CD4-positive, alpha-beta T cell treated with Interleukin-12 subunit alpha and Interleukin-12 subunit beta, for 1 hour (primary cell): ENCODE measurements around the gene KCTD14.
"Not testable (repeated sequence)": the region's sequence is repeated elsewhere in the genome, so short reads cannot be mapped to it uniquely, and the experiment has no call there.

Experiments
- DNase-seq: peaks from one replicate; pipeline ENCODE4 v3.0.0-alpha.2; 2020

Gene KCTD14, protein sequence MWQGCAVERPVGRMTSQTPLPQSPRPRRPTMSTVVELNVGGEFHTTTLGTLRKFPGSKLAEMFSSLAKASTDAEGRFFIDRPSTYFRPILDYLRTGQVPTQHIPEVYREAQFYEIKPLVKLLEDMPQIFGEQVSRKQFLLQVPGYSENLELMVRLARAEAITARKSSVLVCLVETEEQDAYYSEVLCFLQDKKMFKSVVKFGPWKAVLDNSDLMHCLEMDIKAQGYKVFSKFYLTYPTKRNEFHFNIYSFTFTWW

DNA sequence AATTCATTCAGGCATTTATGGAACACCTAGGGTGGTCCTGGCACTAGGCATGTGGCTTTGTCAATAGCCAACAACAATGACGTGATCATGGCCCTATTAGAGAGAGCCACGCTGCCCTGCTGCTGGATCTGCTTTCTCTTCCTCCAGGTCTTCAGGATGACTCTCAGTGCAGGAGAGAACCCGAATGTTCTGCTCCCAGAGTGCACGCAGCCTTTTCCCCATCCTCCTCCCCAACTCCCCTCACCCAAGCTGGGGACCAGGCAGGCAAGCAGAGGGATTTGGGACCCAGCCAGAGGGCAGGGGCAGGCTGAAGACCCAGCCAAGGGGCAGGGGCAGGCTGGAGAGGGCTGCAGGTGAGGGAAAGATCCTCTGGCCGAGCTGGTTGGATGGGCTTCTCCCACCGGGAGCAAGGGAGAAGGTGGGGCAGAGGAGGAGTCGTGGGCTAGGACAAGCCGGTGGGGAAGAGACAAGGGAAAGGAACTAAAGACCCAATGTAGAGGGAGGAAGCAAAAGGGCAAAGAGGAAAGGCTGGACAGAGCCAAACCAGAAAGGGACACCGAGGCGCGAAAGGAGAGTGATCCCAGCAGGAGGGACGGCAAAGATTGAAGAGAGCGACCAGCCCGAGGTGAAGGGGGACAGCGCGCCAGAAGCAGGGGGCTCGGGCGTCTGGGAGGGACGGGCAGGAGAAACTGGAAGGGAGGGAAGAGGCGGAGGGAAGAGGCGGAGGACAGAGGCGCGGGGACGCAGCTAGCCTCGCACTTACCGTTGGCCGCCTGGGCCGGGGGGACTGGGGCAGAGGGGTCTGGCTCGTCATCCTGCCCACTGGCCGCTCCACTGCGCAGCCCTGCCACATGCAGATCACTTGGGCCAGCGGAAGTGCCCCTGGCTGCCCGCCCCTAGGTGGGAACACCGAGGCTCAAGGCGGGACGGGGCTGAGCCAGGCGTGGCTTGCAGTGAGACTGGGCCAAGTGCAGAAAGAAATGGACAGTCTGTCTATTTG lies at the start of gene KCTD14:
Gene KCTD14 (minus strand): TSS at position 880 of the 1,000 bp plus-strand sequence. CDS start 27 bp downstream, at position 853.
- DNase-seq: no peak

DNA sequence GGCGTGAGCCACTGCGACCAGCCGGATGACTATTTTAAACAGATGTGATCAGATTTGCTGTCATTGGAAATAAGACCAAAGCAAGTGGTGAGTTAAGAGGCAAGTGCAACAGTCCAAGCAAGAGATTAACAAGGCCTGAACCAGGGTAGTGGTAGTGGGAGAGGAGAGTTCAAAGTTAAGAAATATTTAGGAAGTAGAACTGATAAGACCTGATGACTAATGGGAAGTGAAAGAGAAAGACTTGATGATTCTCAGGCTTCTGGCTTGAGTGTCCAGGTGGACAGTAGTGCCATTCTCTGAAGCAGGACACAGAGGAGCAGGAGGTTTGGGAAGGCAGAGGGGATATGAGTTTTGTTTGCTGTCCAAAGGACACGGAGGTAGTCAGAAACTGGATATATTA lies 49.4 kb upstream of the KCTD14 start:
- DNase-seq: no peak

- DNase-seq: no peak
Observed at GRCh38 chr11:78071717-78072116, 48.6 kb upstream of the KCTD14 start.

GRCh38 chr11:78070621-78071020 lies 47.5 kb upstream of the KCTD14 start:
- DNase-seq: no peak

DNA sequence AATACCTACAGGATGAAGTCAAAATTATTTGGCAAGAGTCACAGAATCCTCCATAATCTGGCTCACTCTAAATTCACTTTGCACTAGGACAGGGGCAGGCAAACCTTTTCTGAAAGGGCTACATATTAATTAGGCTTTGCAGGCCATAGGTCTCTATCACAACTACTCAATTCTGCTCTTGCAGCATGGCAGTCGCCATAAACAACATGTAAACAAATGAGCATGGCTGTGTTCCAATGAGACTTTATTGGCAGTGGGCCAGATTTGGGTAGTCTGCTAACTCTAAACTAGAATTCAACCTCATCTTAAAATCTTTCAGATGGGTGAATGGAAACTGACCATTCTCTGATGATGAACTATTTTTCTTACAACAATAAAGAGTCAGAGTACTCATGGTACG lies 46.4 kb upstream of the KCTD14 start:
- DNase-seq: no peak

DNA sequence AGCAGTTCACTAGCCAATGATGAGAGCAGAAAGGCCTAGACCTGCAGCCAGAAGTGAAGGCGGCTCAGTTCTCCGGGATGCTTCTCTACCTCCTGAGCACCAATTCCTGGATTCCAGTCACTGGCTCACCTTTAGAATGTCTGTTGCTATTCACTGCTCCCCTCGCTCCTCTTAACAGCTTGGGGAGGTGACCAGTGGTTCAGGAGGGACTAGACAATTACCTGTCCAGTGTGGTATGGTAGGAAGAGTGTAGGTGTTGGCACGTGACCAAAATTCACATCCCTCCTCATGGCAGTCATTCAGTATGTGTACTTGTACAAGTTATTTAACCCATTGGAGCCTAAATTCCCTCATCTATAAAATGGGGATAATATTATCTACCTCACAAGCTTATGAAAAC lies 44.6 kb upstream of the KCTD14 start:
- DNase-seq: no peak

DNA sequence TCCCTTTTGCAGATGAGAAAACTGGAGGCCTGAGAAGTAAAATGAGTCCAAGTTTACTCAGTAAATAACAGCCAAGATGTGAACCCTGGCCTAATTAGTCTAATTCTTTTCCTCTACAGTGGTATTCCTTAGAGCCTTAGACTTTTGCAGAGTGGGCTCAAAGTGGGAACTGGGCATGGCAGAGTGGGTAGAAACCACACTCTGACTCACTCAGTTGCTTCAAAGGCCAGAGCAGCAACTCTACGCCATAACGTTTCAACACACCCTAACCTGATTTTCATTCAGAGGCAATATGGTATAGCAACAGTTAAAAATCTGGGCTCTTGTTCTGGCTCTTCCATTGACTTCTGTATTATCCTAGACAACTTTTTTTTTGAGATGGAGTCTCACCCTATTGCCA lies 43.4 kb upstream of the KCTD14 start:
- no peak for DNase-seq

DNA sequence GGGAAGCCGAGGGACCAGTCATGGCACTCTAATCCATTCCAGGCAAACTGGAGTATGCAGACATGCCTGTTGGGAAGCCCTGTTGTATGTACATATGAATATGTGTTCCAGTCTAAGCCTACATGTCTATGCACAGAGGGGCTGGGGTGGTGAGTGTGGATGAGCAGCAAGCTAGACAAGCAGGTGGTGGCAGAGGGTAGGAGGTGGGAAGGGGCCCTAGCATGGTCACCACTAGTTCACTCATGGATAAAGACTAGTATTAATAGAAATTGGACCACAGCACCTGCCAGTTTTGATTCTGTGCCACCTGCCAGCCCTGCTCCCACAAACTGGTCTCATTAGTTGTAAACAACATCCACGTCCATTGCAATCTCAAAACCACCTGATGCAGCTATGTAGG lies 42.1 kb upstream of the KCTD14 start:
- DNase-seq: no peak

DNA sequence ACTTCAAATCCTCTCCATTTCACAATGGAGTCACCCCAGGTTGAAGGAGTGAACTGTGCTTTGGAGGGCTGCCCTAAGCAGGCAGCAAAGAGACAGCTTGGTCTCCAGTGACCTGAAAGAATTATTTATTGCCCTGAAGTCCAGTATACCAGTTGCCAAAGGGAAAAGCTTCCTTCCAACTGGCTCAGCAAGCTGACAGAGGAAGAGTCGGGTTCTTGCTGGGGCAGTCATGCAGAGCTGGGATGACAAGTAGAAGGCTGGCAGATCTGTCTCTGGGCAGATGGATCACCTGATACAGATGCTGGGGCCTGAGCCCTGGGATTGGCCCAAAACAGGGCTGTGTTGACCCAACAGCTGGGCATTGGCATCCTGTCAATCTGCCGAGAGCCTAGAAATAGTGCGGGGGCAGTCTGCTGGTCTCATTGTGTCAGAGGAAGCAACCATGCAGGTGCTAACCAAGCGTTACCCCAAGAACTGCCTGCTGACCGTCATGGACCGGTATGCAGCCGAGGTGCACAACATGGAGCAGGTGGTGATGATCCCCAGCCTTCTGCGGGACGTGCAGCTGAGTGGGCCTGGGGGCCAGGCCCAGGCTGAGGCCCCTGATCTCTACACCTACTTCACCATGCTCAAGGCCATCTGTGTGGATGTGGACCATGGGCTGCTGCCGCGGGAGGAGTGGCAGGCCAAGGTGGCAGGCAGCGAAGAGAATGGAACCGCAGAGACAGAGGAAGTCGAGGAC lies 40.5 kb upstream of the KCTD14 start, which contains the start of gene THRSP:
Gene THRSP (plus strand): TSS at position 422 of the 742 bp plus-strand sequence. CDS start 21 bp downstream, at position 443.
- DNase-seq: no peak

DNA sequence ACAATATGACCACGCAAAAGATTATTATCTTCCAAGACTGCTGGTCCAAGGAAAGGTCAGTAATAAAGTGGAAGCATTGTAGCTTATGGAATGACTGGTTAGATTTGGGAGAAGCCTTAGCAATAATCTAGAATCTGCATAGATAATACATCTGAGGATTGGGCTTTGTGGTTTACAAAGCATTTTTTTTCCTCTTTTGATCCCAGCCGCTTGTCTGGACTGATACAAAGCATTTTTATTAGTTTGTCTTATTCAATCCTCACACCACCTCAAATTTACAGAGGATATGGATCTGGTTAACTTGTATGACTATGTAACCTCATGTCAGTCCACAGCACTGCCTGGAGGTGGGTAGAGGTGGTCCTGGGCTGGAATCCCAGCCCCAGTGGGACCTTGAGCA lies 39.6 kb upstream of the KCTD14 start:
- DNase-seq: no peak

DNA sequence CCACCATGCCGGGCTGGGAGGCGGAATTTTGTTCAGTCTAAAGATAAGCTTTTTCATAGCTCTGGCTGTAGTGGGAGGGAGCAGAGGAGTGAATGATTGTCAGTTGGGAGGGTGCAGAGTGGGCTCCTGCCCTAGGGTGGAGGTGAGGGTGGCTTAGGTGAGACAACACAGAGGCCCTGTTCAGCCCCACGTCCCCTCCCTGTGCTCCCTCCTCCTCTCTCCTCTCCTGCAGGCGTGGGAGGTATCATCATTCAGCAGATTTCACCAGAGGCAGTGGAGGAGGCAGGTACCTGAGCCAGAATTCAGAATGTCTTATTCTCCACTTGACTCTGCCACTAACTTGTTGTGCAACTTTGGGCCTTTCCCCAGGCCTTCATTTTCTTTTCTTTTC lies 38.8 kb upstream of the KCTD14 start:
- no peak for DNase-seq

- no peak for DNase-seq
Observed at GRCh38 chr11:78061088-78061920, 38.2 kb upstream of the KCTD14 start.

DNA sequence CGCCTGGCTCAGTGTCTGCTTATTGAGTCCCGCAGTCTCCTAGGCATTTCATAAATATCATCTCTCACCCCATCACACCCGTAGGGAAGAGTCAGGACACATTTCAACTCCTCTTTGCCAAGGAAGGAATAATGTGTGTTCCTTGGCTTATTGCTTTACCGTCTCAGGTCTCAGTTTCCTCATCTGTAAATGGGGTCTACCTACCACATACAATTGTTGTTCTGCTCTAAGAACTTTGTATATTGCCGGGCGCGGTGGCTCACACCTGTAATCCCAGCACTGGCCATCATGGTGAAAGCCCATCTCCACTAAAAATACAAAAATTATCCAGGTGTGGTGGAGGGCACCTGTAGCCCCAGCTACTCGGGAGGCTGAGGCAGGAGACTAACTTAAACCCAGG lies 37.5 kb upstream of the KCTD14 start:
- DNase-seq: no peak

DNA sequence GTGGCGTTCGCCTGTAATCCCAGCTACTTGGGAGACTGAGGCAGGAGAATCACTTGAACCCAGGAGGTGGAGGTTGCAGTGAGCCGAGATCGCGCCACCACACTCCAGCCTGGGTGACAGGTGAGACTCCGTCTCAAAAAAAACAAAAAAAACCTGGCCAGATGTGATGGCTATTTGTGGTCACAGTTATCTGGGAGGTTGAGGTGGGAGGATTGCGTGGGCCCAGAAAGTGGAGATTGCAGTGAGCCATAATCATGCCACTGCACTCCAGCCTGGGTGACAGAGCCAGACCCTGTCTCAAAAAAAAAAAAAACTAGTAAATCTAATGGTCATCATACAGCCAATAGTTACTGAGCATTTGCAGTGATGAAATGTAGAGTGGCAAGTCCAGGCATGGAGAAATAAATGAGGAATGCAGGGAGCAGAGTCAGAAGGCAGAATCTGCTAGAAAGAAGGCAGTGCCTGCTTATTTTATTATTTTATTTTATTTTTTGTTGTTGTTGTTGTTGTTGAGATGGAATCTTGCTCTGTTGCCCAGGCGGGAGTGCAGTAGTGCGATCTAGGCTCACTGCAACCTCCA lies 36.8 kb upstream of the KCTD14 start:
- not testable (repeated sequence) for DNase-seq

DNA sequence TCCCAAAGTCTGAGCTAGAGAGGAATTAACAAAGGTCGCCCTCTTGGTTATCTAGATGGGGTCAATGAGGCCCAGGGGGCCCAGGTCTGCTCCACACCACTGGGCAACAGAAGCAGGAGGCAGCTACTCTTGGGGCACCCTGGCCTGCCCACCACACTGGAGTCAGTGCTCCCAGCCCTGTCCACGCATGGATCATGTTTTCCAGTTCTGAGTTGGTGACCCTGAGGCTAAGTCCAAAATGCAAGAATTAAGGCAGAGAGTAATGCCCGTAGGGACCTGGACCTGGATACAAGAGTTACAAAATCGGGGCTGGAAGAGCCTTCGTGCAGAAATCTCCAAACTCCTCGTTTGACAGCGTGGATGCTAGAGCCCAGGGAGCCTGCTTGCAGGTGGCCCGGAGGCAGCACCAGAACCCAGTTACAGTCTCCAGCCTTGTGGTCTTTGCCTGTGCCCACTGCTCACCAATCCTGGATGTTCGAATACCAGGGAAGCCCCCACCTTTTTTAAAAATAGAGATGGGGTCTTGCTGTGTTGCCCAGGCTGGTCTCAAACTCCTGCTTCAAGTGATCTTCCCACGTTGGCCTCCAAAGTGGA lies 34.5 kb upstream of the KCTD14 start:
- no peak for DNase-seq

- DNase-seq: no peak
Observed at GRCh38 chr11:78056093-78056492, 33.0 kb upstream of the KCTD14 start.

DNA sequence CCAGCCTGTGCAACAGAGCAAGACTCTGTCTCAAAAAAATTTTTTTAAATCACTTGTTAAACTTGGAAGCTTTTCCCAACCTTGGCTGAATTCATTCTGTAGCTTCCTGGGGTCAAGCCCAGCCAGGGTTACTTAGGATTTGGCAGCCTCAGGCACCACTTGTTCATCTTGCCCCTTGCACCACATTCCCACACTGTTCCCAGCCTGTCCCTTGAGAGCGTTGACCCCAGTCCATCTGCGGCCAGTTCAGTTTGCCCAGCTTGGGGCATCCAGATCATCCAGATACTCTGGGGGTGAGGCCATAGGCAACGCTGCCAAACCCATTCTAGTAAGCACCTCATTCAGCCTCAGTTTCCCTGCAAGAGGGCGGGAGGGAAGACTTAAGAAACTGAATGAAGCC lies 31.9 kb upstream of the KCTD14 start:
- DNase-seq: no peak

DNA sequence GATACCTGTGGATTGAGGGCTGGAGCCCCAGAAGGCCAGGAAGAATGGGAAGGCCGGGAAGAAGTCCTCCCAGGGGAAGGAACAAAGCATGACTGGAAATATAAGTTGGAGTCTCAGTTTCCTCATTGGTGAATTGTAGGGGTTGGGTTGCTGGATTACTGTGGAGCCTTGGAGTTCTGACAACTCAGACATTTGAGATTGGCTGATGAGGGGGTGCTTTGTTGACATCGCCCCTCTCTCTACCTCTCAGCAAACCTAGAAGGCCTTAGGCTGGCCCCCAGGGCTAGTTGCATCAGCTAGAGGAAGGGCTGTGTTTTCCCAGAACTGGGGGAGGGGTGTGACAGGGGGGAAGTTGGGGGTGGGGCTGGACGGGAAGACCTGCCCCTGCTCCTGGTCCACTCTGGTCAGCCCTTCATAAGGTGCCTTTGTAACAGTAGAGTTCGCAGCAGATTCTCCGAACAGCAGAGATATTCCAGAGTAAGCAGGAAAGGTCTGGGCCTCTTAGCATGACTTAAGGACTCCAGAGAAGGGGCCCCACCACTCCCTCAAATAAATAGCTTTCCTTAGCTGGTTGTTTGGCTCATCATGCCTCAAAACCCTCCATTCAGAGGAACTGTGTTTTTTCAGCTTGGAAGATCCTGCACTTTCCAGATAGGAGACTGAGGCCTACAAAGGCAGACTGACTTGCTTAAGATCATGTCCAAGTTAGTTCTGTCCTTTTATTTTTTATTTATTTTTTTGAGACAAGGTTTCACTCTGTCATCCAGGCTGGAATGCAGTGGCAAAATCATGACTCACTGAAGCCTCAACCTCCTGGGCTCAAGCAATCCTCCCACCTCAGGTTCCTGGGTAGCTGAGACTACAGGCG lies 28.1 kb upstream of the KCTD14 start:
- no peak for DNase-seq

DNA sequence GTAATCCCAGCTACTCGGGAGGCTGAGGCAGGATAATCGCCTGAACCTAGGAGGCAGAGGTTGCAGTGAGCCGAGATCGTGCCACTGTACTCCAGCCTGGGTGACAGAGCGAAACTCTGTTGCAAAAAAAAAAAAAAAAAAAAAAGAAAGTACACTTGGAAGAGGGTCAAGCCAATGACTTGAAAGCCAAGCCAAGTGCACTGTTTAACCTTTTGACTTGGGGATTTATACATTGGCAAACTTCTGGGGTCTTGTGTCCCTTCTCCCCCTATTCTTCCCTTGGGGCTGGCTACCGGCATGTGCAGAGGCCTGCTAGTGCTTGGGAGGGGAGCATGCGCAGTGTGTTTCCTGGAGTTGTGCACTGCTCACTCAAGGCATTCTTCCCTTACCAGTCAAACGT lies 26.3 kb upstream of the KCTD14 start:
- DNase-seq: no peak

- DNase-seq: no peak
Observed at GRCh38 chr11:78048561-78048960, 25.5 kb upstream of the KCTD14 start.

DNA sequence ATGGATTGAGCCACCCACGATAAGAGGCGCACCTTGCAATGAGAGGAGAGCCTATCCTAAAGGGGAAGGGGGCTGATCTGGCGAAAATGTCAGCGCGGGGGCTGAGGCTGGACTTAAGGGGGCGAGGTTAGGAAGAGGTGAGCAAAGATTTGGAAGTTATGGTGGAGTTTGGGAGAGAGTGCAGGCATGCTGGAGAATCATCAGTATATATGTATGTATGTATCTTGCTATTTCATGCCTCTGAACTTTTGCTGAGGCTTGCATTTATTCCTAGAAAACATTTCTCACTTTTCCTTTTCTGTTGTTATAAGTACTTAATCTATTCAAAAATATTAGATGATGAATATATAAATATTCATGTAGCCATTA lies 23.4 kb upstream of the KCTD14 start:
- DNase-seq: no peak
